Spleen (tissue), 7 donors: ENCODE data around the gene SULT1A2.

Experiments
- CTCF ChIP-seq, 11 experiments: fragments of 200-600 bp in 7 of 11; fragments of 450-650 bp in 4 of 11; sonication (generic) in 4 of 11; IDR thresholded peaks in 8 of 11; conservative IDR thresholded peaks in 3 of 11; 1 replicate in 7 of 11; 2 replicates in 4 of 11; pipeline versions ENCODE4 v1.4.0 to v1.8.0; 2016 to 2021; ENCODE audit warnings: antibody characterized with exemption in 11 of 11, inconsistent platforms in 4 of 11, mild to moderate bottlenecking in 1 of 11
- POLR2A ChIP-seq, 3 donors: fragments of 450-650 bp; IDR thresholded peaks; one replicate each; pipeline ENCODE4 v1.5.1; 2017; ENCODE audit warnings: antibody characterized with exemption in 3 of 3, mild to moderate bottlenecking in 1 of 3
- donor health status: DM: no; HTN: no; CAD: no; lungs with moderate emphysema.
- donor health status: DM: no; HTN: no; CAD: no.
- donor health status: DM: no; HTN: no; CAD: no.

- TF ChIP-seq CTCF (IDR thresholded peaks at IDR 0.05 in 8 of 11, conservative IDR thresholded peaks at IDR 0.05 in 3 of 11) (no peak), POLR2A (IDR thresholded peaks at IDR 0.05) (no peak)
Measured at GRCh38 chr16:28589930-28590329, 6.9 kb downstream of the SULT1A2 start.
